Upper lobe of right lung (tissue), 1 donor: ENCODE measurements around the gene HERC6. TPM values are rescaled to one million over a fixed set of nuclear protein-coding genes. Genes with fewer than 3 reads are reported as not detected.
A peak's percentile ranks its signal among the peaks of the same experiment; 100 is the strongest.
"Not testable (repeated sequence)": the region's sequence is repeated elsewhere in the genome, so short reads cannot be mapped to it uniquely, and the experiment has no call there.

Source experiments
- ATAC-seq: fragments of 200-7000 bp; cut with Tn5 transposase; one replicate; pipeline ENCODE4 v1.9.1; 2020; ENCODE audit warnings: mild to moderate bottlenecking, moderate library complexity
- DNase-seq: peaks from one replicate; pipeline ENCODE4 v3.0.0-alpha.2; 2020
- H3K27ac ChIP-seq: fragments of 200-600 bp; one replicate; pipeline ENCODE4 v1.8.0; 2022
- H3K27me3 ChIP-seq: fragments of 200-600 bp; one replicate; pipeline ENCODE4 v1.8.0; 2022; ENCODE audit warnings: mild to moderate bottlenecking
- H3K36me3 ChIP-seq: fragments of 200-600 bp; one replicate; pipeline ENCODE4 v1.8.0; 2022
- H3K4me1 ChIP-seq: fragments of 200-600 bp; one replicate; pipeline ENCODE4 v1.8.0; 2022
- H3K4me3 ChIP-seq: fragments of 200-600 bp; one replicate; pipeline ENCODE4 v1.8.0; 2022; ENCODE audit warnings: mild to moderate bottlenecking
- H3K9me3 ChIP-seq: fragments of 200-600 bp; one replicate; pipeline ENCODE4 v1.8.0; 2022
- CTCF ChIP-seq: fragments of 200-600 bp; IDR thresholded peaks from one replicate; pipeline ENCODE4 v1.8.0; 2022; ENCODE audit warnings: antibody characterized with exemption
- intact Hi-C: fragments of 100-400 bp; cut with DNase I; formaldehyde crosslinking; loops from one replicate; pipeline ENCODE4 v1.11.0; 2022
- total RNA-seq: library from RNA; stranded (reverse); fragmentation: NEBNext Ultra II Directional; extraction: Animal tissue kit (Norgen Biotek cat#: 25700); gene quantifications from one replicate; pipeline ENCODE4 v1.2.1, GENCODE V29; 2021
- donor health status: DM: no; HTN: yes; CAD: no; lungs with severe emphysema.

HERC6 gene
- total RNA-seq, 1 donor from 2014 or later = 13.0 TPM

- DNase-seq (no peak), ATAC-seq (no peak)
- TF ChIP-seq CTCF = no peak
- Histone ChIP-seq H3K27ac (no peak overlapping the region), H3K4me3 (no peak overlapping the region), H3K4me1 (no peaks in the 10 kb centered on the region), H3K9me3 (no peaks in the 10 kb centered on the region), H3K36me3 (no peaks in the 10 kb centered on the region), H3K27me3 (no peaks in the 10 kb centered on the region)
- intact Hi-C loops = loop anchor here (10.0 kb wide), 1 partner anchor 135 kb away; no protein-coding TSS in a partner anchor
These were observed 18.4 kb upstream of the HERC6 start for GRCh38 chr4:88360256-88360655.

GRCh38 chr4:88360791-88361190 lies 17.9 kb upstream of the HERC6 start:
- no peaks in the 10 kb centered on the region for H3K27me3 ChIP-seq
- no peaks in the 10 kb centered on the region for H3K4me1 ChIP-seq
- TF ChIP-seq CTCF = no peak
- H3K36me3 ChIP-seq = no peaks in the 10 kb centered on the region
- H3K9me3 ChIP-seq = no peaks in the 10 kb centered on the region
- no peak overlapping the region for H3K4me3 ChIP-seq
- H3K27ac ChIP-seq = no peak overlapping the region
- DNase-seq (no peak), ATAC-seq (no peak)
- intact Hi-C loops = loop anchor here (10.0 kb wide), 1 partner anchor 136 kb away; no protein-coding TSS in a partner anchor

GRCh38 chr4:88361217-88361773 lies 17.4 kb upstream of the HERC6 start:
- not testable (repeated sequence) for H3K36me3 ChIP-seq, H3K27ac ChIP-seq, H3K27me3 ChIP-seq, ATAC-seq, DNase-seq, H3K4me1 ChIP-seq, H3K4me3 ChIP-seq, H3K9me3 ChIP-seq
- intact Hi-C loops = loop anchor here (10.0 kb wide), 1 partner anchor 136 kb away; no protein-coding TSS in a partner anchor

GRCh38 chr4:88366460-88366859 lies 12.2 kb upstream of the HERC6 start:
- TF ChIP-seq CTCF = no peak
- intact Hi-C loops = loop anchor here (10.0 kb wide), 1 partner anchor 142 kb away; no protein-coding TSS in a partner anchor
- no peak for DNase-seq
- Histone ChIP-seq H3K27me3 (no peaks in the 10 kb centered on the region), H3K9me3 (no peaks in the 10 kb centered on the region), H3K4me1 (no peaks in the 10 kb centered on the region), H3K4me3 (no peak overlapping the region), H3K36me3 (no peaks in the 10 kb centered on the region), H3K27ac (no peak overlapping the region)
- ATAC-seq = no peak

- no peak overlapping the region for H3K27ac ChIP-seq
- H3K4me3 ChIP-seq = no peak overlapping the region
- no peaks in the 10 kb centered on the region for H3K36me3 ChIP-seq
- ATAC-seq (no peak), DNase-seq (no peak)
- no peaks in the 10 kb centered on the region for H3K9me3 ChIP-seq
- TF ChIP-seq CTCF = no peak
- H3K4me1 ChIP-seq = no peaks in the 10 kb centered on the region
- H3K27me3 ChIP-seq = no peaks in the 10 kb centered on the region
- intact Hi-C loops = loop anchor here (10.0 kb wide), 1 partner anchor 143 kb away; no protein-coding TSS in a partner anchor
These were observed 10.8 kb upstream of the HERC6 start for GRCh38 chr4:88367826-88368225.

- intact Hi-C loops = loop anchor here (10.0 kb wide), 1 partner anchor 144 kb away; no protein-coding TSS in a partner anchor
- not testable (repeated sequence) for DNase-seq, H3K9me3 ChIP-seq, H3K27me3 ChIP-seq, H3K4me3 ChIP-seq, H3K4me1 ChIP-seq, H3K27ac ChIP-seq, H3K36me3 ChIP-seq
- ATAC-seq = peak; percentile 65
- TF ChIP-seq CTCF = peak; percentile 67
These were observed 9.4 kb upstream of the HERC6 start for GRCh38 chr4:88369180-88369812.
